ENCODE measurements around the gene LTBP4. TPM values are rescaled to one million over a fixed set of nuclear protein-coding genes. Genes with fewer than 3 reads are reported as not detected.
A peak's percentile ranks its signal among the peaks of the same experiment; 100 is the strongest.

Gene LTBP4, protein sequence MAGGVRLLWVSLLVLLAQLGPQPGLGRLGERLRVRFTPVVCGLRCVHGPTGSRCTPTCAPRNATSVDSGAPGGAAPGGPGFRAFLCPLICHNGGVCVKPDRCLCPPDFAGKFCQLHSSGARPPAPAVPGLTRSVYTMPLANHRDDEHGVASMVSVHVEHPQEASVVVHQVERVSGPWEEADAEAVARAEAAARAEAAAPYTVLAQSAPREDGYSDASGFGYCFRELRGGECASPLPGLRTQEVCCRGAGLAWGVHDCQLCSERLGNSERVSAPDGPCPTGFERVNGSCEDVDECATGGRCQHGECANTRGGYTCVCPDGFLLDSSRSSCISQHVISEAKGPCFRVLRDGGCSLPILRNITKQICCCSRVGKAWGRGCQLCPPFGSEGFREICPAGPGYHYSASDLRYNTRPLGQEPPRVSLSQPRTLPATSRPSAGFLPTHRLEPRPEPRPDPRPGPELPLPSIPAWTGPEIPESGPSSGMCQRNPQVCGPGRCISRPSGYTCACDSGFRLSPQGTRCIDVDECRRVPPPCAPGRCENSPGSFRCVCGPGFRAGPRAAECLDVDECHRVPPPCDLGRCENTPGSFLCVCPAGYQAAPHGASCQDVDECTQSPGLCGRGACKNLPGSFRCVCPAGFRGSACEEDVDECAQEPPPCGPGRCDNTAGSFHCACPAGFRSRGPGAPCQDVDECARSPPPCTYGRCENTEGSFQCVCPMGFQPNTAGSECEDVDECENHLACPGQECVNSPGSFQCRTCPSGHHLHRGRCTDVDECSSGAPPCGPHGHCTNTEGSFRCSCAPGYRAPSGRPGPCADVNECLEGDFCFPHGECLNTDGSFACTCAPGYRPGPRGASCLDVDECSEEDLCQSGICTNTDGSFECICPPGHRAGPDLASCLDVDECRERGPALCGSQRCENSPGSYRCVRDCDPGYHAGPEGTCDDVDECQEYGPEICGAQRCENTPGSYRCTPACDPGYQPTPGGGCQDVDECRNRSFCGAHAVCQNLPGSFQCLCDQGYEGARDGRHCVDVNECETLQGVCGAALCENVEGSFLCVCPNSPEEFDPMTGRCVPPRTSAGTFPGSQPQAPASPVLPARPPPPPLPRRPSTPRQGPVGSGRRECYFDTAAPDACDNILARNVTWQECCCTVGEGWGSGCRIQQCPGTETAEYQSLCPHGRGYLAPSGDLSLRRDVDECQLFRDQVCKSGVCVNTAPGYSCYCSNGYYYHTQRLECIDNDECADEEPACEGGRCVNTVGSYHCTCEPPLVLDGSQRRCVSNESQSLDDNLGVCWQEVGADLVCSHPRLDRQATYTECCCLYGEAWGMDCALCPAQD (N-terminal part only)
- polyA plus RNA-seq (25.9 to 48.0 TPM (median 29.6 TPM) in 3 replicates), polyA minus RNA-seq (23.7 to 113 TPM (median 33.0 TPM) in 3 replicates)
- 18.4 TPM for polyA plus RNA-seq (2011; ENCODE audit: low read depth)
- polyA plus RNA-seq (2011; cell fraction: cytosol; rRNA removed): 16.2 and 40.9 TPM in 2 replicates
- 171 and 248 TPM in 2 replicates for polyA plus RNA-seq (2011; cell fraction: nucleus; rRNA removed)
- polyA plus RNA-seq (2012; ENCODE audit: low replicate concordance): 67.3 and 104 TPM in 2 replicates
- 63.9 TPM for polyA minus RNA-seq (2011; cell fraction: cytosol; rRNA and poly(A)+ RNA removed)
- 56.5 and 60.9 TPM in 2 replicates for polyA minus RNA-seq (2011; cell fraction: nucleus; rRNA and poly(A)+ RNA removed)

DNA sequence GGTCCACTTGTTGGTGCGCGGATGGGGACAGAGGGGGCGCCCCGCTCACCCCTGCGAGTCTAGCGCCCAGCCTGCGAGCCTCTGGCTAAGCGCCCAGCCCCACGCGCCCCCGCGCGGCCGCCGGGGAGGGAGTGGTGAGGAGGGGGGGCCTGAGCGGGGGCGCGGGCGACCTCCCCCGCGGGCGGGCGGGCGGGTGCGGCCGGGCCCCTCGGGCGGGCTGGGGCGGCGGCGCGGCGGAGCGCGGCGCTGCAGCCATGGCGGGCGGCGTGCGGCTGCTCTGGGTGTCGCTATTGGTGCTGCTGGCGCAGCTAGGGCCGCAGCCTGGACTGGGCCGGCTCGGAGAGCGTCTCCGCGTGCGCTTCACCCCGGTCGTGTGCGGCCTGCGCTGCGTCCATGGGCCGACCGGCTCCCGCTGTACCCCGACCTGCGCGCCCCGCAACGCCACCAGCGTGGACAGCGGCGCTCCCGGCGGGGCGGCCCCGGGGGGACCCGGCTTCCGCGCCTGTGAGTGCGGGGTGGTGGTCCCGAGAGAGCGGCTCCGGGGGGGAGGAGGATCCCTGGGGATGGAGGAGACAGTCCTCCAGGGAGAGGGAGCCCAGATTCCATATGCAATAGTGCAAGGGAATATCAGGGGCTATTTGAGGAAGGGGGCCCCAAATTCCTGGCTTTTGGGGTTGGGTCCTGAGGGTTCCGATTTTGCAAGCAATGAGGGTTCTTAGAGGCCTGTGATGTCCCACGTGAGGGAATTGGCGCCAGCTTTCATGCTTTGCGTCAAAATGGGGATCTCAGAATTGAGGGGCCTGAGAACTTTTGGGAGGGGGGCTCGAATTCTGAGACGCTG lies at the start of gene LTBP4:
Gene LTBP4 (plus strand): TSS at position 236 of the 841 bp plus-strand sequence. CDS start 19 bp downstream, at position 255.
- FAIRE-seq: no peak
- no peaks in the 10 kb centered on the region for H3K36me3 ChIP-seq (ENCODE audit: control insufficient read depth in 2 of 2, extremely low read depth in 1 of 2, insufficient read depth in 2 of 2, low read length in 2 of 2)
- H3K27ac ChIP-seq (ENCODE audit: control insufficient read depth, insufficient read depth, low read length): peak within 1 kb of the TSS; percentile 65
- peaks cover 47% of the 10 kb centered on the region for H3K4me1 ChIP-seq (ENCODE audit: control insufficient read depth, extremely low read depth, insufficient read depth, low read length)
- H3K4me2 ChIP-seq (ENCODE audit: control insufficient read depth, extremely low read depth, insufficient read depth, low read depth, low read length): peak within 1 kb of the TSS; percentile 96
- peak within 1 kb of the TSS; percentile 71 for H3K9ac ChIP-seq (ENCODE audit: control insufficient read depth, extremely low read depth, insufficient read depth, low read length)
- H3K9me3 ChIP-seq (ENCODE audit: control insufficient read depth, low read depth, low read length): no peaks in the 10 kb centered on the region
- H3K9me1 ChIP-seq (ENCODE audit: control insufficient read depth, extremely low read depth, insufficient read depth, low read length): no peaks in the 10 kb centered on the region
- TF ChIP-seq EZH2 (IDR thresholded peaks at IDR 0.05; ENCODE audit: low read length): no peak
- TF ChIP-seq, protein P1, sequence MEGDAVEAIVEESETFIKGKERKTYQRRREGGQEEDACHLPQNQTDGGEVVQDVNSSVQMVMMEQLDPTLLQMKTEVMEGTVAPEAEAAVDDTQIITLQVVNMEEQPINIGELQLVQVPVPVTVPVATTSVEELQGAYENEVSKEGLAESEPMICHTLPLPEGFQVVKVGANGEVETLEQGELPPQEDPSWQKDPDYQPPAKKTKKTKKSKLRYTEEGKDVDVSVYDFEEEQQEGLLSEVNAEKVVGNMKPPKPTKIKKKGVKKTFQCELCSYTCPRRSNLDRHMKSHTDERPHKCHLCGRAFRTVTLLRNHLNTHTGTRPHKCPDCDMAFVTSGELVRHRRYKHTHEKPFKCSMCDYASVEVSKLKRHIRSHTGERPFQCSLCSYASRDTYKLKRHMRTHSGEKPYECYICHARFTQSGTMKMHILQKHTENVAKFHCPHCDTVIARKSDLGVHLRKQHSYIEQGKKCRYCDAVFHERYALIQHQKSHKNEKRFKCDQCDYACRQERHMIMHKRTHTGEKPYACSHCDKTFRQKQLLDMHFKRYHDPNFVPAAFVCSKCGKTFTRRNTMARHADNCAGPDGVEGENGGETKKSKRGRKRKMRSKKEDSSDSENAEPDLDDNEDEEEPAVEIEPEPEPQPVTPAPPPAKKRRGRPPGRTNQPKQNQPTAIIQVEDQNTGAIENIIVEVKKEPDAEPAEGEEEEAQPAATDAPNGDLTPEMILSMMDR (optimal IDR thresholded peaks at IDR 0.05 in 1 of 3, IDR thresholded peaks at IDR 0.05 in 1 of 3, conservative IDR thresholded peaks at IDR 0.05 in 1 of 3; ENCODE audit: extremely low read depth in 1 of 3, insufficient read depth in 2 of 3, low read length in 3 of 3): peak in 1 of 3 experiments; percentile 53
- no peak for DNase-seq (ENCODE audit: low read depth, low spot score)
- peak within 1 kb of the TSS; percentile 58 for H2AFZ ChIP-seq (ENCODE audit: control insufficient read depth, low read length)
- H3K4me3 ChIP-seq (ENCODE audit: control insufficient read depth in 2 of 3, extremely low read depth in 1 of 3, insufficient read depth in 2 of 3, low read depth in 1 of 3, low read length in 3 of 3): peak within 1 kb of the TSS; percentile 50 to 72 (median 66)
- H3K79me2 ChIP-seq (ENCODE audit: control insufficient read depth, insufficient read depth, low read length): no peaks in the 10 kb centered on the region
- H4K20me1 ChIP-seq (ENCODE audit: control insufficient read depth, extremely low read depth, insufficient read depth, low read length): no peaks in the 10 kb centered on the region
- H3K27me3 ChIP-seq (ENCODE audit: control insufficient read depth, extremely low read depth, insufficient read depth, low read length): peaks cover 41% of the 10 kb centered on the region
- dilution Hi-C loops (cut with MboI; ENCODE audit: extremely low pct_ligation_motif_present, low sequenced_read_pairs): no loop called here
